Mesothelial cell of epicardium (in vitro differentiated cells): ENCODE results near the gene DNAJA3. TPM values are rescaled to one million over a fixed set of nuclear protein-coding genes. Genes with fewer than 3 reads are reported as not detected.

Source experiments
- DNase-seq, 2 experiments: peaks; one replicate each; pipeline ENCODE4 v3.0.0; 2021; ENCODE audit warnings: low spot score in 2 of 2; ENCODE audit not compliant: unreplicated experiment in 2 of 2
- H3K27ac Mint-ChIP-seq: 2 replicates; pipeline ENCODE4 v1.8.0; 2021; ENCODE audit warnings: mixed read lengths
- H3K27me3 Mint-ChIP-seq: 2 replicates; pipeline ENCODE4 v1.8.0; 2021; ENCODE audit warnings: low read depth, mixed read lengths
- H3K36me3 Mint-ChIP-seq: 2 replicates; pipeline ENCODE4 v1.8.0; 2021; ENCODE audit warnings: mixed read lengths
- H3K4me1 Mint-ChIP-seq: 2 replicates; pipeline ENCODE4 v1.8.0; 2021; ENCODE audit warnings: mixed read lengths
- H3K4me3 Mint-ChIP-seq: 2 replicates; pipeline ENCODE4 v1.8.0; 2021; ENCODE audit warnings: mild to moderate bottlenecking, moderate library complexity, mixed read lengths
- H3K9me3 Mint-ChIP-seq: 2 replicates; pipeline ENCODE4 v1.8.0; 2021; ENCODE audit warnings: mixed read lengths
- CTCF ChIP-seq: fragments of 200-600 bp; sonication (generic); IDR thresholded peaks from one replicate; pipeline ENCODE4 v1.5.0; 2021; ENCODE audit warnings: antibody characterized with exemption; ENCODE audit not compliant: unreplicated experiment
- total RNA-seq: library from RNA; stranded (reverse); gene quantifications from 3 replicates; pipeline ENCODE4 v1.2.1, GENCODE V29; 2021

The DNAJA3 gene
- total RNA-seq, 1 donor from 2014 or later = 35.3 TPM

- no peak overlapping the region for H3K4me3 Mint-ChIP-seq
- peaks cover 2% of the 10 kb centered on the region for H3K4me1 Mint-ChIP-seq
- DNase-seq = no peak
- no peaks in the 10 kb centered on the region for H3K9me3 Mint-ChIP-seq
- H3K27me3 Mint-ChIP-seq = no peaks in the 10 kb centered on the region
- TF ChIP-seq CTCF = no peak
- H3K27ac Mint-ChIP-seq = peak overlapping the region; percentile 64
- H3K36me3 Mint-ChIP-seq = no peaks in the 10 kb centered on the region
Measured at GRCh38 chr16:4487955-4488498, 62.4 kb downstream of the DNAJA3 start.

- no peak for DNase-seq
- Mint-ChIP-seq H3K36me3 (peaks cover 3% of the 10 kb centered on the region), H3K9me3 (no peaks in the 10 kb centered on the region), H3K4me3 (no peak overlapping the region), H3K4me1 (peaks cover 2% of the 10 kb centered on the region), H3K27me3 (no peaks in the 10 kb centered on the region), H3K27ac (no peak overlapping the region)
- TF ChIP-seq CTCF = no peak
Measured at GRCh38 chr16:4488499-4488967, 62.9 kb downstream of the DNAJA3 start.

- Mint-ChIP-seq H3K27me3 (no peaks in the 10 kb centered on the region), H3K4me3 (no peak overlapping the region), H3K36me3 (peaks cover 4% of the 10 kb centered on the region)
Measured at GRCh38 chr16:4489030-4489429, 63.4 kb downstream of the DNAJA3 start.

GRCh38 chr16:4491898-4492297 lies 66.2 kb downstream of the DNAJA3 start:
- H3K27ac Mint-ChIP-seq = no peak overlapping the region
- DNase-seq = no peak
- H3K36me3 Mint-ChIP-seq = peaks cover 4% of the 10 kb centered on the region
- H3K4me1 Mint-ChIP-seq = peaks cover 2% of the 10 kb centered on the region
- H3K4me3 Mint-ChIP-seq = no peak overlapping the region
- H3K27me3 Mint-ChIP-seq = no peaks in the 10 kb centered on the region
- no peaks in the 10 kb centered on the region for H3K9me3 Mint-ChIP-seq
- TF ChIP-seq CTCF = no peak

More at GRCh38 chr16:4489030-4489429, 63.4 kb downstream of the DNAJA3 start:
- DNase-seq = no peak
- Mint-ChIP-seq H3K27ac (peak overlapping the region; percentile 73), H3K4me1 (peaks cover 2% of the 10 kb centered on the region), H3K9me3 (no peaks in the 10 kb centered on the region)
- no peak for TF ChIP-seq CTCF

GRCh38 chr16:4494746-4495490 lies 69.2 kb downstream of the DNAJA3 start:
- H3K36me3 Mint-ChIP-seq = peaks cover 4% of the 10 kb centered on the region
- no peak overlapping the region for H3K27ac Mint-ChIP-seq
- H3K4me3 Mint-ChIP-seq = no peak overlapping the region
- H3K27me3 Mint-ChIP-seq = no peaks in the 10 kb centered on the region
- H3K9me3 Mint-ChIP-seq = no peaks in the 10 kb centered on the region
- TF ChIP-seq CTCF = no peak
- DNase-seq = no peak
- H3K4me1 Mint-ChIP-seq = peaks cover 1% of the 10 kb centered on the region
